GM12872 (cell line): ENCODE data around the gene LCT.

Experiments
- TF ChIP-seq, protein P1 (sequence below): IDR thresholded peaks from 3 replicates; pipeline ENCODE4 v1.5.1; 2011; ENCODE audit warnings: low read depth, mild to moderate bottlenecking, low read length, moderate library complexity; ENCODE audit not compliant: insufficient read depth

Gene LCT

DNA sequence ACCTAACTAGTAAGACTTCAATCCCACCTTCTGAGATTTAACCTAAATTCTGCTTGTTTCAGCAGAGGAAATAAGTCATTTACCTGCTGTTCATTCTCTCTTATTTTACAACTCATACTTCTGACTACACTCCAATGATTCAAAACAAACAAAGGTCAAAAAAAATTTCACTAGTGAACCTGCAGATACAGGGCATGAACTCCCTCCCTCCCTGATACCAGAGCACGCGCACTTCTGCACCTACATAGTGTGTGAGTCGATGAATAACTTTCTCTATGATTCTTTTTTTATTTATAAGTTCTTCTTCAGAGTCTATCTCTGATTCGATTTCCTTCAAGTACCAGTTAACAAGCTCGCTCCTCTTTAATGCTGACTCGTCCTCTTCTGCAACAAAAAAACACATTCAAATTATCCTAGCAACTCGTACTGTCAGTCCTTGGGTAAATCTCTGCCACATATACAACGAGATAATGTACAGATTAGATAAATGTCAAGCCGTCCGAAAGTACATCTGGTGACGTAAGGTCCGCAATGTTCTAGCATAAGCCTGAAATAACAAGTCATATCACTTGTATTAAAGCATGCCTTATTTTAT is 7.4 kb upstream of the LCT start:
- TF ChIP-seq, protein P1, sequence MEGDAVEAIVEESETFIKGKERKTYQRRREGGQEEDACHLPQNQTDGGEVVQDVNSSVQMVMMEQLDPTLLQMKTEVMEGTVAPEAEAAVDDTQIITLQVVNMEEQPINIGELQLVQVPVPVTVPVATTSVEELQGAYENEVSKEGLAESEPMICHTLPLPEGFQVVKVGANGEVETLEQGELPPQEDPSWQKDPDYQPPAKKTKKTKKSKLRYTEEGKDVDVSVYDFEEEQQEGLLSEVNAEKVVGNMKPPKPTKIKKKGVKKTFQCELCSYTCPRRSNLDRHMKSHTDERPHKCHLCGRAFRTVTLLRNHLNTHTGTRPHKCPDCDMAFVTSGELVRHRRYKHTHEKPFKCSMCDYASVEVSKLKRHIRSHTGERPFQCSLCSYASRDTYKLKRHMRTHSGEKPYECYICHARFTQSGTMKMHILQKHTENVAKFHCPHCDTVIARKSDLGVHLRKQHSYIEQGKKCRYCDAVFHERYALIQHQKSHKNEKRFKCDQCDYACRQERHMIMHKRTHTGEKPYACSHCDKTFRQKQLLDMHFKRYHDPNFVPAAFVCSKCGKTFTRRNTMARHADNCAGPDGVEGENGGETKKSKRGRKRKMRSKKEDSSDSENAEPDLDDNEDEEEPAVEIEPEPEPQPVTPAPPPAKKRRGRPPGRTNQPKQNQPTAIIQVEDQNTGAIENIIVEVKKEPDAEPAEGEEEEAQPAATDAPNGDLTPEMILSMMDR, result no peak

DNA sequence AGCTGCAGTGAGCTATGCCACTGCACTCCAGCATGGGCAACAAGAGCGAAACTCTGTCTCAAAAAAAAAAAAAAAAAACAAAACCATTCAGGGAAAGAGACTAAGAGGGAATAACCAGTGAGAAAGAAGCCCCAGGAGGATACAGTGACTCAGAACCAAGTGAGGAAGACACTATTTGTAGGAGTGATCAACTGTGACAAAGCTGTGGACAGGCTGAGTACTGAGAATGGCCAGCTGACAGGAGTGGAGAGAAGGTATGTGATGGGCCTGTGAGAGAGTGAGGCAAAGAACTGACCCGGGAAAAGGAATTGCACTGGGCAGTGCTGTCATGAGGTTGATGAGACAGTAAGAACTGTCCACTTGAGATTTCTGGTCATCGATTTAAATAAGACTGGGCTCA is 6.7 kb upstream of the LCT start:
- TF ChIP-seq, protein P1, result no peak

DNA sequence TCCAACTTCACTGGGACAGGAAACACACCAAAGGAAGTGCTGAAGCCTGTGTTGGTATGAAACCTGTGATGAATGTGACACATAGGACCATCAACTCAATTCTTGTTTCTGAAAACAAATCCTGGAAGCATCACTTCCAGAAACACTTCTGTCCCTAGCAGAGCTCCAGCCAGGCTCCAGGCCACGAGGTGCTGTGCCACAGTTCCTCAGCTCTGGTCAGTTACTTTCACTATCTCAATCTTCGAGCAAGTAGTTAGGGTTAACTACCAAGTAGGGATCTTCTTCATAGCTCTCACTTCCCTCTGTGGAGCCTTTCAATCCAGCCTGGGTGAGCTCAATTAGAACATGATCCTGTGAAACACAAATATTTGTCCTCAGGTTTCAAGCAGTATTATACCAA is 3.6 kb upstream of the LCT start:
- TF ChIP-seq, protein P1, result no peak

DNA sequence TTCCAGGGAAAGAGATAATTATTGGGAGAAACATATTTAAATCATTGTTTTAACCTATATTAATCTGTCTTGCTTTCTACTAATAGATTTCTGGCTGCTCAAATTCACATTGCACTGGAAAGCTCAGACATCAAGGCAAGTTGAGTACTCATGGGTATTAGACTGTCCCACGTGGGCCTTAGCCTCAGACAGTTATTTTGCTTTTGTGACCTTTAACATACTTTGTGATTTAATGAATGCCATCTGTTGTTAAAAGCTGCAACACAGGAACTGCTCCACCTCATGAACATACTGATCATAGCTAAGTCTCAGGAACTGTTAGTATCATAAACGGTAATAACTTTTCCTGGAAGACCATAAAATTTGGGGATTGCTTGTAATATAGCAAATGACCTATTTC is 2.7 kb upstream of the LCT start:
- TF ChIP-seq, protein P1, result no peak

DNA sequence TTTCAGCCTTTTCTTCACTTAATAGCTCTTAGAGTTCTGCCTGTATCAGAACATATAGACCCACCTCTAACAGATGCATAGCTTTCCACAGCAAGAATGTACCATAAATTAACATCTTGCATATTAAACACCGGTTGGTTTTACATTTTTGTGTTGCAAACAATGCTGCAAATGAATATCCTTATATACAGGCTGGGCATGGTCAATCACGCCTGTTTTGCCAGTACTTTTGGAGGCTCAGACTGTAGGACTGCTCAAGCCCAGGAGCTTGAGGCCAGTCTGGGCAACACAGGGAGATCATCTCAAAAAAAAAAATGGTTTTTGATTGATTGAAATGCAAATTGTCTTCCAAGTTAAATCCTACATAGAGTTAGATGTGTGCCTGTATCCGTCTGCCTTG is 1.5 kb upstream of the LCT start:
- TF ChIP-seq, protein P1, result no peak

DNA sequence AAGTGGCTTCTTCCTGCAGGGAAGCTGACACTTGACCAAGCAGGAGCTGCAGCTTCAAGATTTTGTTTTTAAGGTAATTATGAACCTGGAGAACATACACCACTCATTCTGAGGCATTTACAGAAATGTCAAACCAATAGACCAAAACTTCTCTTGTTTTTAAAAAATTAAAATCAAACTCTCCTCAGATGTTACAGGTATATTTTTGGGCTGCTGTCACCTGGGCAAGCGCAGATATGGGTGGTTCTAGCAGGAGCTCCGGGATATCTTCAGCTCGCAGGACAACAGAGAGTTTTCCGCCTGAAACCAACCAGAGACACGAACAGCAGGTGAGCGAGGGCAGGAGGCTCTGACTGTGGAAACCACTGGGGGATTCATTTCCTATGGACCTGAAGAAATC is 4.1 kb downstream of the LCT start:
- TF ChIP-seq, protein P1, result no peak

DNA sequence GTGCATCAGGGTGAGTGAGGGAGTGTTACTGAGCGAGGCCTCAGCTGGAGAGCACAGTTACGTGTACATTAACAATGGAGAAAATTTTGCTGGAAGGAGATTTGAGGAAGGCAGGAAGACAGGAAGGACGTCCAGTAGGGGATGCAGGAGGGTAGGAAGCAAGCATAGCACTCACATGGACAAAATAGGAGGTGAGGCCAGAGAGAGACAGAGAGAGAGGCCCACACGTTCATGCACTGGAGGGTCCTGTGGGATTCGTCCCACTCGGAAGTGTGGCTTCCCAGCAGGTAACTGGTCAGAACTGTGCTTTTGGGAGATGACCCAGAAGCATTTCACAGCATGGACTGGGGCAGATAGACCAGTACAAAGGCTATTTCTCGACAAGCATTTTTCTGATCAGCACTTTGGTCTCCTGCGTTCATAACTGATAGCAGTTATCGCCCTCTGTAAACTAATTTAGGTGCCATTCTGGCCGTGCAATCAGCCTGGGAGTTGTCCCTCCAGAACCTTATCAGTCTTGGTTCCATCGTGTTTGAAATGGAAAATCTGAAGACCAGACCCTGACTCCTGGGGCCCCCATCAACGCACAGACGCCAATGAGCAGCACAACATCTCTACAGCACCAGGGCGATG is 5.7 kb downstream of the LCT start:
- TF ChIP-seq, protein P1, result no peak
